ENCODE measurements around the gene CACNA2D3. TPM values are rescaled to one million over a fixed set of nuclear protein-coding genes. Genes with fewer than 3 reads are reported as not detected.

The CACNA2D3 gene
- total RNA-seq, 1 experiment from 2014 or later: 7.6 TPM

DNA sequence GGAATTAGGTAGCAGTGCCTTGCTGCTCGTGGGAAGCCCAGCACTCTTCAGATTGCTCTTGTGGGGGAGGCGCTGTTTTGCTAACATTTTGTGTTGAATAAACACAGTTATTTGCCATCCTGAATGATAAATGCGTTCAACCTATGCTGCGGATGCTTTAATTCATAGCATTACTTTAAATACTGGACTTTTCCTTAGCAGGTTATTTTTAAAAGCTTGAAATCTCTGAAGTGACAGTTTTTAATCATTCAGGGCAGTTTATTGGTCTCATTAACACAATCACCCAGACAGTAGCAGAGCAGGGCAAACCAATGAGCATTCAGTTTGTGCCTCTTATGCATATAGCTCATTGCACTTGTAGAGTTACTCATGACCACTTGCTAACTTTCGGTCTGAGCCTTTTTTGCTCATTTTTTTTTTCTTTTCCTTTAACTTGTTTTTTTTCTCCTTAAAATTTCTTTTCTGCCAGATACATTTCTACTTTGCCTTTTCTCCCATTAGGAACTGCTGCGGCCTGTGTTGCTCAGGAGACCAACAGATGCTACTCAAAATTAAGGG, 5.2 kb downstream of the CACNA2D3 start:
- DNase-seq (ENCODE audit: low spot score): no peak

DNA sequence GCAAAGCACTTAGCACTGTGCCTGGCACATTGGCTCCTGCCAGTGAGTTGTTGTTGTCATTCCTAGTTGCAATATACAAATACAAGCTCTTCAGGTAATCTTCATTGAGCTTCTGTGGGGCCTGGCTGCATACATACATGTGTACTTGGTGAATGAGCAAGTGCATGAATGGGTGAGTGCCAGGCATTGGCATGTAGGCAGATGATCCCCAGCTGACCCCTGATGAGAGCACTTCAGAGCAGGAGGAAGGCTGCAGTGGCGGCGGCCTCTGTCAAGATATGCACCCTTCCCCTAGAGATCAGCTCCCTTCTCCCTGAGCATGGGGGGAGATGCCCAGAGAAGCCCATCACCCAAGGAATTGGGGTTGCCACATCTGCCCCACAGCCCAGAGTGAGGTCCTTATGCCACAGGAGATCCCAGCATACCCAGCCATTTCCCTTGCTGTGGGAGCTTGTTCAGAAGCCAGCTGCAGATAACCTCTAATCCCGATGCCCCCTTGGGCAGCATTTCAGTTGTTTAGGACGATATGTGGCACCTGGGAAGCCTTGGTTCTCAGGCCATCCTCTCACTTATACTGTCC, 8.8 kb downstream of the CACNA2D3 start:
- no peak for DNase-seq (ENCODE audit: low spot score)

- DNase-seq (ENCODE audit: low spot score): no peak
Observed at GRCh38 chr3:54131890-54132289, 9.5 kb downstream of the CACNA2D3 start.

DNA sequence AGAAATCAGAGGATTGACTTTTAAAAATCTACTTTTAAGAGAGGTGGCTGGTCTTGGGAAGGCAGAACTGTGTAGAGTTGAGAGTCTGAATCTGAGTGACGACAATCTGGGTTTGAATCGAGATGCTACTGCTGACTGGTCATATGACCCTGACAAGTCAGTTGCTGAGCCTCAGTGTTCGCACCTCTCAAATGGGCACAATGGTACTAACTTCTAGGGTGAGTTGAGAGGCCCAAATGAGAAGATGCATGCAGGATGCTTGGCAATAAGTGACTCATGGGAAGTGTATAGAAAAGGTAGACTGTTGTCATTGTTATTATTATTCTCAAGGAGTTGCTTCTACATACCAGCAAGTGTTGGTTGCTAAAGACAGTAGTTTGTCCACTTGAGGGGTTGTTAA, 10.3 kb downstream of the CACNA2D3 start:
- DNase-seq (ENCODE audit: low spot score): no peak

DNA sequence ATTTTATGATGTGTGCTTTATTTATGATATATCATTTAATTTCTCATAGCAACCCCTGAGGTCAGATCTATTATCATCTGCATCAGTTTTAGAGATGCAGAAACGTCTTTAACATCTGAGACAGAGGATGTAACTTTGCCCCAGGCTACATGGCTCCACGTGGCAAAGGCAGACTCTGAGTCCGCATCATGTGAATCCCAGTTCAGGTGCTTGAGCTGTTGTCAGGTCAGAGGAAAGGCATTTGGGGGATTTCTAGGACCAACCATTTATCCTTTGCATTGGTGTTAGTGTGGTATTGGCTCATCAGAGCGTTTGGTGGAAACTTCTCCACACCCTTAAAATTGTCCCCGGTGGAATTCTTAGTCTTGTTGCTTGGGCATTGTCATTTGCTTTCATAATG, 10.8 kb downstream of the CACNA2D3 start:
- DNase-seq (ENCODE audit: low spot score): peak; percentile 16

DNA sequence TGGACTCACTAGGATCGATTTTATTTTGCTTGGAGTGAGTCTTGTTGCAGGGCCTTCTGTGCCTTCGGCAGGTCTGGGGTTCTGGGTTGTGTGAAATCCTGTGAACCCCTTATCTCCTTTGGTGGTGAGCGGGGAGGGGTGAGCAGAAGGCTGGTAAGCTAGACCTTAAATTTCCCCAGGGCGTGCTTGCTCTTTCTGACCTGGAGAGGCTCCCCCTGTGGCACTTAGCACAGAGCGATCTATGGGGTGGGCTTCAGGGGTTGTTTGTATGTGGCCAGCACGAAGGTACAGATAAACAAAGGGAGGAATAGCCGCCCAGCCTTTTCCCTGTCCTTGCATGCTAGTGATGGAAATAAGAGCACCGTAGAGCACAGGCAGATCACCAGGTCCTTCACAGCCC, 11.8 kb downstream of the CACNA2D3 start:
- no peak for DNase-seq (ENCODE audit: low spot score)

- DNase-seq (ENCODE audit: low spot score): no peak
Observed at GRCh38 chr3:54134713-54135112, 12.4 kb downstream of the CACNA2D3 start.

DNA sequence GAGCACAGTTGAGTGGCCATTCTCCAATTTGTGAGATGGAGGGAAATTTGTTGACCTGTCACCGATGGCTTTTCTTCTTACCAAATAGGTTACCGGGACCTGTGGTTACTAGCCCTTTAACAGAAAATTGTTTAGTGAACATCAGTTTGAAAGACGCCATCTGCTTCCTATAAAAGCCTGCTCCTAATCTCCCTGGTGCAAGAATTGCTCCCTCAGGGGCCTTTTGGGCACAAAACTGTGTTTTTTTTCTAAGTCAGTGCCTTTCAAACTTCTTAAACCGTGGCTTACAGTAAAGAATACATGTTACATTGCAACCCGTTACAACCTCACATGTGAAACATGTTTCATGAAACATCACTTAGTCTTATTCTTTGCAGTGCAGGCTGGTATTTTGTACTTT, 15.0 kb downstream of the CACNA2D3 start:
- no peak for DNase-seq (ENCODE audit: low spot score)

DNA sequence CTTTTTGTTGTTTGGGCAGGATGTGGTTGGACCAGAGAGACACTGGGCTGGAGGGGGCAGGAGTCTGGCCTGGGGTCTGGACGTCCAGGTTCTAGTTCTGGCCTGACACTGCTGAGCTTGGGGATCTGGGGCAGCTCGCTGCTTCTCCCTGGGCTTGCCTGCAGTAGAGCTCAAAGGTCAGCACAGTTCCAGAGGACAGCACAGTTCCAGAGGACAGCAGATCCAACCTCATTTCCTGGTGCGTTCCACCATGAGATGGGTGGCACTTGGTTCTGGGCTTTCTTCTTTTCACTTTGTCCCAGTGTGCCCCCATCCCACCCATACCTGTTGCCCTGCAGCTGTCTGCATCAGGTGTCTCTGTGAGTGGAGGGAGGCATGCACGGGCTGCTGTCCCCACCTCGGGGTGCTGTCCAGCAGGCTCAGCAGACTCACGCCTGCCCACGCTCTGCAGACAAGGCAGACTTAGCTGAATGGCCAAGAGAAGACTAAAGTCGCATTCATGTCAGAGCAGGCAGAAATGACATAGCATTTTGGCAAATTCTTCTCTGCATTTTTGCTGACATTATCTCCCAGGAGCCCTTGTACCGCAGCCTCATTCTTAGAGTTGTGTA, 16.7 kb downstream of the CACNA2D3 start:
- no peak for DNase-seq (ENCODE audit: low spot score)

- DNase-seq (ENCODE audit: low spot score): no peak
Observed at GRCh38 chr3:54139630-54140029, 17.3 kb downstream of the CACNA2D3 start.

- no peak for DNase-seq (ENCODE audit: low spot score)
Observed at GRCh38 chr3:54144284-54144683, 21.9 kb downstream of the CACNA2D3 start.

DNA sequence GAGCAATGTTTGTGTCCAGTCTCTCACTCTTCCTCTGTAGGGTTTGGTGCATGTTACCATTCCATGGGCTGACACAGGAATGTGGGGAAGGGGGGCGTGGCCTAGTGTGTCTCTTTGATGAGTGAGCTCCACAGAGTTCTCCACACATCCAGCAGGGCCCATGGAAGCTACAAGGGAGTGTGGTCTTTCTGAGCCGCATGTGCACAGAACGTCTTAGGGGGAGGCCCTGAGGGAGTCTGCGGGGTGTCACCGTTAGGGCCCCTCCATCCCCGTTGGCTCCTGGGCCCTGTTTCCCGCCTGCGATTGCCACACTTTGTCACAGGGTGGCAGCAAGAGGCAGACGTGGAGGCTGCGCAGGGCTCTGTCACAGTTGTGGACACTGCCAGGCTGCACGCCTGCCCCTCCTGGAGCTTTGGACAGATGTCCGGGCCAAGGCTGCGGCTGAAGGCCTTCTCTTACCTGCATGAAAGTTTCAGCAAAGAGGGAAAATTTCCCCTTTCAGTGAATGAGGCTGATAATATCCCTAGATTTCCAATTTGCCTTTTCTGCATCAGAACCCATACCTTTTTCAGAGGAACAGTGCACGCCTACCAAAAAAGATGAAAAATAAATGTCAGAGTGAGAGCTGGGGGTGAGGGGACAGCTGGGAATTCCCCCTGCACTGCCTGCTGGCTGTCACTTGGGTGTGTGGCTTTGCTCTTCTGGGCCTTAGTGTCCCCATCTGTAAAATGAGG, 24.3 kb downstream of the CACNA2D3 start:
- peak; percentile 44 for DNase-seq (ENCODE audit: low spot score)

DNA sequence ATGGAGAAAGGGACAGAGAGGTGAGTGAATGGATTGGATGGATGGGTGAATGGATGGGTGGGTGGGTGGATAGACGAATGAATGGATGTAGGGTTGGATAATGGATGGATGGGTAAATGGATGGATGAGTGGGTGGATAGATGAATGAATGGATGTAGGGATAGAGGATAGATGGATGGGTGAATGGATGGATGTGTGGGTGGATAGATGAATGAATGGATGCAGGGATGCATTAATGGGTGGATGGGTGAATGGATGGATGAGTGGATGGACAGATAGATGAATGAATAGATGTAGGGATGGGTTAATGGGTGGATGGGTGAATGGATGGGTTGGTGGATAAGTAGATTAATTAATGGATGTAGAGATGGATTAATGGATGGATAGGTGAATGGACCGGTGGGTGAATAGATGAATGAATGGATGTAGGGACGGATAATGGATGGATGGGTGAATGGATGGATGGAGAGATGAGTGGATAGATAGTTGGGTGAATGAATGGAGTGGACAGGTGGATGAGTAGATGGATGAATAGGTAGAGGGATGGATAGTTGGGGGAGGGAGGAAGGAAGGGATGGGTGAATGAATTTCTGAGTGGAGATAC, 28.6 kb downstream of the CACNA2D3 start:
- DNase-seq (ENCODE audit: low spot score): no peak

DNA sequence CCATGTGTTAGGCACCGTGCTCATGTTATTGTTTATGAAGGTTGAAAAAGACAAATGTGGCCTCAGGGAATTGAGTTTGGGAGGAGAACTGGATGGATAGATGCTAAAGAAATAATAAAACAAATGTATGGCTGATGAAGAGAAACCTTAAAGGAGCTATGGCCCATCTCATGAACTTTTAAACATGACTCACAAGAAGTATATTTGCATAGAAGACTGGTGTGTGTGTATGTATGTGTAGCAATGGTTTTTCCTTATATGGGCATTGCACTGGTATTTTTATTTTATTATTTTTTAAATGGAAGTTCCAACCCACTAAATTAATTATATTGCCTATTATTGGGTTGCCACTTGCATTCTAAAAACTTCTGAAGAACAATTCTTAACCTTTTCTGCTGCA, 31.1 kb downstream of the CACNA2D3 start:
- no peak for DNase-seq (ENCODE audit: low spot score)

GRCh38 chr3:54157860-54158259, 35.5 kb downstream of the CACNA2D3 start:
- DNase-seq (ENCODE audit: low spot score): no peak

DNA sequence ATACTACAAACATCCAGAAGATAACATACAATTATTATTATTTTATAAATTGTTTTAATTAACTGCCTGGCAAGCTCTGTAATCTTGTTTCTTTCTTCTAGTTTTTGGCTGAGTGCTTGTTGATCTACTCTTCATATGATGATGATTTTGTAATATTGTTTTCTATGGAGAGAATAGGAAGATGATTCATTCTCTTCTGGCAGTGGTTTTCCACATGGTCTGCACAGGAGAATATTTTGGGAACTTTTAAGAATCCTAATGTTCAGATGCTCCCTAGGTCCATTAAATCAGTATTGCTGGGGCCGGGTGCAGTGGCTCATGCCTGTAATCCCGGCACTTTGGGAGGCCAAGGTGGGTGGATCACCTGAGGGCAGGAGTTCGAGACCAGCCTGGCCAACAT, 37.6 kb downstream of the CACNA2D3 start:
- no peak for DNase-seq (ENCODE audit: low spot score)

DNA sequence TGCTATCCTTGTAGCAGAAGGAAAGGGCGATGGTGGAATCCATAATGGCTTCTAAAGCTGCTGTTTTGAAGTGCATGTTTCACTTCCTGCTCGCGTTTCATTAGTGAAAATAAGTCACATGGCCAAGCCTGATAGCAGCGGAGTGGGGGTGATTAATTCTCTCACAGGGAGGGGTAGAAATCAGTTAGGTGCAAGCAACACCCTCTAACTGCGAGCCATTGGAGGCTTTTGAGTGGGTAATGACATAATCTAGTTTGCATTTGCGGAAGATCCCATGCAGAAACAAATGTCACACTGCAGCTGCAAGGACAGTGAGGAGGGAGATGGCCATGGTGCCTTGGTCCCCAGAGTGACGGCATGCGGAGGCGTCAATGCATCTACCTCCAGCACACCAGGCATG, 41.1 kb downstream of the CACNA2D3 start:
- DNase-seq (ENCODE audit: low spot score): no peak

- no peak for DNase-seq (ENCODE audit: low spot score)
Observed at GRCh38 chr3:54164192-54164975, 42.0 kb downstream of the CACNA2D3 start.

GRCh38 chr3:54165865-54166264, 43.5 kb downstream of the CACNA2D3 start:
- no peak for DNase-seq (ENCODE audit: low spot score)

DNA sequence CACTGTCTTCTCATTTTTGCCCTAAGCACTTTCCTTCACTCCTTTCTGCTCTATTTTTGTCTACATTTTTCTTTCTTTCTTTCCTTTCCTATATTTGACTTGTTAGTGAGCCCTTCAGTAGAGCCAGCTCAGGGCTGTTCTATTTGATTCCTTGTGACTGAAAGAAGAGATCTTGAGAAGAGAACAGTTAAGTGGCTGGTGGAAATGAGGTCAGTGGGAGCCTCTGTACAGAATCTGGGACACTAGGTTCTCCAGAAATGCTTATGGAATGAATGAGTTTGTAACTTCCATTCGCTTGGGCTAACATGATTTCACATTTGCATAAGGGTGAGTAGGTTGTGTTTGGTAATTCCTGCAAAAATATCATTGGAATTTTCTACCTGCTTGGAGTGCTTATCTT, 45.6 kb downstream of the CACNA2D3 start:
- no peak for DNase-seq (ENCODE audit: low spot score)

GRCh38 chr3:54168451-54168850, 46.1 kb downstream of the CACNA2D3 start:
- no peak for DNase-seq (ENCODE audit: low spot score)

DNA sequence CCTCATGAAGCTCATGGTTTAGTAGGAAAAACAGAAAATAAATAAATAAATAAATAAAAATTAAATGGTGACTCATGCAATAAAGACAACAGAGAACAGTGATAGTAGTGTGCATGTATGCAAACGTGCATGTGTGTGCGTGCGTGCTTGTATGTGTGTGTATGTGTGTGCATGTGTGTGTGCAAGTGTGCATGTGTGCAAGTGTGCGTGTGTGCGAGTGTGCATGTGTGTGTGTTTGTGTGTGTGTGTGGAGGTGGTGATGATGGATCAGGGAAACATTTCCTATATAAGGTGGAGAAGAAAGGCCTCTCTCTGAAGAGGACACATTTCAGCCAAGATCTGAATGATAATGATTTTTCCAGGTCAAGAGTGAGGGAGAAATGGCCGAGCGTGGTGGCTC, 47.2 kb downstream of the CACNA2D3 start:
- DNase-seq (ENCODE audit: low spot score): no peak

All from A172 (cell line).